Parathyroid adenoma (tissue), 2 donors: ENCODE results near the gene DIPK1B.

ENCODE experiments used
- H2AFZ ChIP-seq: fragments of 300-600 bp; sonication (generic); one replicate; pipeline ENCODE4 v1.7.0; 2017; ENCODE audit warnings: antibody characterized with exemption, mild to moderate bottlenecking
- H3K27ac ChIP-seq: fragments of 300-600 bp; sonication (generic); one replicate; pipeline ENCODE4 v1.7.0; 2017
- H3K27me3 ChIP-seq: fragments of 300-600 bp; sonication (generic); one replicate; pipeline ENCODE4 v1.7.0; 2017; ENCODE audit warnings: low read length; ENCODE audit not compliant: control insufficient read depth, insufficient read depth
- H3K36me3 ChIP-seq: fragments of 300-600 bp; sonication (generic); one replicate; pipeline ENCODE4 v1.7.0; 2017; ENCODE audit warnings: low read length; ENCODE audit not compliant: control insufficient read depth, insufficient read depth
- H3K4me1 ChIP-seq: fragments of 300-600 bp; sonication (generic); one replicate; pipeline ENCODE4 v1.7.0; 2017; ENCODE audit warnings: control low read depth
- H3K4me2 ChIP-seq: fragments of 300-600 bp; sonication (generic); one replicate; pipeline ENCODE4 v1.7.0; 2017; ENCODE audit warnings: low read length
- H3K4me3 ChIP-seq: fragments of 300-600 bp; sonication (generic); one replicate; pipeline ENCODE4 v1.7.0; 2017; ENCODE audit warnings: low read depth, low read length
- H3K79me2 ChIP-seq: fragments of 300-600 bp; sonication (generic); one replicate; pipeline ENCODE4 v1.7.0; 2017; ENCODE audit warnings: control low read depth
- H3K9ac ChIP-seq: fragments of 300-600 bp; sonication (generic); one replicate; pipeline ENCODE4 v1.7.0; 2017; ENCODE audit warnings: mild to moderate bottlenecking
- H3K9me3 ChIP-seq: fragments of 300-600 bp; sonication (generic); one replicate; pipeline ENCODE4 v1.7.0; 2017; ENCODE audit warnings: low read length; ENCODE audit not compliant: control insufficient read depth
- CTCF ChIP-seq: fragments of 300-600 bp; sonication (generic); IDR thresholded peaks from one replicate; pipeline ENCODE4 v1.7.0; 2017; ENCODE audit warnings: antibody characterized with exemption, mild to moderate bottlenecking
- donor health status: primary hyperparathyroidism.

Gene DIPK1B

GRCh38 chr9:136714096-136714892, 1.9 kb downstream of the DIPK1B start:
- Histone ChIP-seq H3K27ac (peak overlapping the region; percentile 19), H3K27me3 (no peaks in the 10 kb centered on the region), H3K4me1 (no peaks in the 10 kb centered on the region), H3K79me2 (no peaks in the 10 kb centered on the region), H3K9me3 (no peaks in the 10 kb centered on the region), H2AFZ (no peak overlapping the region), H3K9ac (no peak overlapping the region), H3K36me3 (no peaks in the 10 kb centered on the region), H3K4me2 (peak overlapping the region; percentile 87), H3K4me3 (no peak overlapping the region)
- no peak for TF ChIP-seq CTCF

GRCh38 chr9:136714893-136715274, 2.5 kb downstream of the DIPK1B start:
- H3K79me2 ChIP-seq, result no peaks in the 10 kb centered on the region
- H3K4me1 ChIP-seq, result no peaks in the 10 kb centered on the region
- no peak overlapping the region for H3K4me3 ChIP-seq
- H2AFZ ChIP-seq, result no peak overlapping the region
- H3K9ac ChIP-seq, result no peak overlapping the region
- no peaks in the 10 kb centered on the region for H3K27me3 ChIP-seq
- peak overlapping the region; percentile 19 for H3K27ac ChIP-seq
- H3K36me3 ChIP-seq, result no peaks in the 10 kb centered on the region
- no peaks in the 10 kb centered on the region for H3K9me3 ChIP-seq
- H3K4me2 ChIP-seq, result no peak overlapping the region
- no peak for TF ChIP-seq CTCF

- Histone ChIP-seq H3K27ac (no peak overlapping the region), H2AFZ (no peak overlapping the region), H3K9me3 (no peaks in the 10 kb centered on the region), H3K36me3 (no peaks in the 10 kb centered on the region), H3K27me3 (no peaks in the 10 kb centered on the region), H3K4me3 (no peak overlapping the region), H3K79me2 (no peaks in the 10 kb centered on the region), H3K4me2 (no peak overlapping the region), H3K9ac (no peak overlapping the region), H3K4me1 (no peaks in the 10 kb centered on the region)
- no peak for TF ChIP-seq CTCF
Observed at GRCh38 chr9:136717399-136717798, 5.0 kb downstream of the DIPK1B start.

- H3K4me2 ChIP-seq, result no peak overlapping the region
- no peak overlapping the region for H3K27ac ChIP-seq
- H3K36me3 ChIP-seq, result no peaks in the 10 kb centered on the region
- H3K79me2 ChIP-seq, result no peaks in the 10 kb centered on the region
- H3K4me1 ChIP-seq, result no peaks in the 10 kb centered on the region
- H3K9ac ChIP-seq, result no peak overlapping the region
- no peak overlapping the region for H2AFZ ChIP-seq
- no peak overlapping the region for H3K4me3 ChIP-seq
- no peaks in the 10 kb centered on the region for H3K27me3 ChIP-seq
- no peak for TF ChIP-seq CTCF
- H3K9me3 ChIP-seq, result no peaks in the 10 kb centered on the region
Observed at GRCh38 chr9:136718345-136719194, 6.2 kb downstream of the DIPK1B start.
